Uterus (tissue), 4 donors: ENCODE data around the gene RAB3IL1. TPM values are rescaled to one million over a fixed set of nuclear protein-coding genes. Genes with fewer than 3 reads are reported as not detected.
A peak's percentile ranks its signal among the peaks of the same experiment; 100 is the strongest.

Experiments used
- DNase-seq, 2 donors: peaks; one replicate each; pipeline ENCODE4 v3.0.0-alpha.2; 2019 to 2020
- H3K27ac ChIP-seq, 2 donors: fragments of 200-600 bp; sonication (generic); 1 replicate in 1 of 2; 2 replicates in 1 of 2; pipeline ENCODE4 v1.5.1; 2016 to 2018
- H3K27me3 ChIP-seq, 2 donors: fragments of 200-600 bp; sonication (generic); one replicate each; pipeline ENCODE4 v1.5.1; 2018 to 2019; ENCODE audit warnings: control low read depth in 1 of 2
- H3K36me3 ChIP-seq, 2 donors: fragments of 200-600 bp; sonication (generic); one replicate each; pipeline ENCODE4 v1.5.1; 2019; ENCODE audit warnings: control low read depth in 1 of 2
- H3K4me1 ChIP-seq, 2 donors: fragments of 200-600 bp; sonication (generic); one replicate each; pipeline ENCODE4 v1.5.1; 2018 to 2019; ENCODE audit warnings: control low read depth in 1 of 2
- H3K4me3 ChIP-seq, 2 donors: fragments of 200-600 bp; sonication (generic); 1 replicate in 1 of 2; 2 replicates in 1 of 2; pipeline ENCODE4 v1.5.1; 2018 to 2019; ENCODE audit warnings: mild to moderate bottlenecking in 1 of 2
- H3K9me3 ChIP-seq, 2 donors: fragments of 200-600 bp; sonication (generic); one replicate each; pipeline ENCODE4 v1.5.1; 2019; ENCODE audit warnings: control low read depth in 1 of 2
- POLR2A ChIP-seq, 2 donors: fragments of 450-650 bp; IDR thresholded peaks; one replicate each; pipeline ENCODE4 v1.6.1; 2016; ENCODE audit warnings: antibody characterized with exemption in 2 of 2, mild to moderate bottlenecking in 1 of 2, moderate library complexity in 1 of 2
- intact Hi-C: fragments of 100-400 bp; cut with DNase I; formaldehyde crosslinking; loops from one replicate; pipeline ENCODE4 v1.15.1; 2023; ENCODE audit warnings: low total_unique reads
- total RNA-seq, 4 donors: library from RNA; depleted of rRNA in 3 of 4; stranded (reverse); fragments of >200 nt in 3 of 4; gene quantifications; one replicate each; pipeline versions ENCODE4 v1.1.0 to v1.2.4, GENCODE V29; 2014 to 2023
- TF ChIP-seq, protein P1 (sequence below), 4 experiments: fragments of 200-600 bp in 2 of 4; fragments of 450-650 bp in 2 of 4; sonication (generic) in 2 of 4; IDR thresholded peaks; one replicate each; pipeline ENCODE4 v1.5.1; 2016 to 2019; ENCODE audit warnings: antibody characterized with exemption in 4 of 4, mild to moderate bottlenecking in 2 of 4, moderate library complexity in 1 of 4
- donor health status: DM: yes; HTN: yes; CAD: no.

RAB3IL1 gene
- total RNA-seq, 4 donors from 2014 or later = 12.6 to 60.3 (median 26.8) TPM

GRCh38 chr11:61863548-61864081 lies 53.8 kb downstream of the RAB3IL1 start:
- H3K4me1 ChIP-seq = no peaks in the 10 kb centered on the region
- TF ChIP-seq, protein P1, sequence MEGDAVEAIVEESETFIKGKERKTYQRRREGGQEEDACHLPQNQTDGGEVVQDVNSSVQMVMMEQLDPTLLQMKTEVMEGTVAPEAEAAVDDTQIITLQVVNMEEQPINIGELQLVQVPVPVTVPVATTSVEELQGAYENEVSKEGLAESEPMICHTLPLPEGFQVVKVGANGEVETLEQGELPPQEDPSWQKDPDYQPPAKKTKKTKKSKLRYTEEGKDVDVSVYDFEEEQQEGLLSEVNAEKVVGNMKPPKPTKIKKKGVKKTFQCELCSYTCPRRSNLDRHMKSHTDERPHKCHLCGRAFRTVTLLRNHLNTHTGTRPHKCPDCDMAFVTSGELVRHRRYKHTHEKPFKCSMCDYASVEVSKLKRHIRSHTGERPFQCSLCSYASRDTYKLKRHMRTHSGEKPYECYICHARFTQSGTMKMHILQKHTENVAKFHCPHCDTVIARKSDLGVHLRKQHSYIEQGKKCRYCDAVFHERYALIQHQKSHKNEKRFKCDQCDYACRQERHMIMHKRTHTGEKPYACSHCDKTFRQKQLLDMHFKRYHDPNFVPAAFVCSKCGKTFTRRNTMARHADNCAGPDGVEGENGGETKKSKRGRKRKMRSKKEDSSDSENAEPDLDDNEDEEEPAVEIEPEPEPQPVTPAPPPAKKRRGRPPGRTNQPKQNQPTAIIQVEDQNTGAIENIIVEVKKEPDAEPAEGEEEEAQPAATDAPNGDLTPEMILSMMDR (IDR thresholded peaks at IDR 0.05) = no peak
- TF ChIP-seq POLR2A (IDR thresholded peaks at IDR 0.05) = no peak
- no peaks in the 10 kb centered on the region for H3K36me3 ChIP-seq
- H3K27me3 ChIP-seq = no peaks in the 10 kb centered on the region
- no peak overlapping the region for H3K27ac ChIP-seq
- no peaks in the 10 kb centered on the region for H3K9me3 ChIP-seq
- no peak overlapping the region for H3K4me3 ChIP-seq
- intact Hi-C loops = no loop called here
- DNase-seq = no peak

DNA sequence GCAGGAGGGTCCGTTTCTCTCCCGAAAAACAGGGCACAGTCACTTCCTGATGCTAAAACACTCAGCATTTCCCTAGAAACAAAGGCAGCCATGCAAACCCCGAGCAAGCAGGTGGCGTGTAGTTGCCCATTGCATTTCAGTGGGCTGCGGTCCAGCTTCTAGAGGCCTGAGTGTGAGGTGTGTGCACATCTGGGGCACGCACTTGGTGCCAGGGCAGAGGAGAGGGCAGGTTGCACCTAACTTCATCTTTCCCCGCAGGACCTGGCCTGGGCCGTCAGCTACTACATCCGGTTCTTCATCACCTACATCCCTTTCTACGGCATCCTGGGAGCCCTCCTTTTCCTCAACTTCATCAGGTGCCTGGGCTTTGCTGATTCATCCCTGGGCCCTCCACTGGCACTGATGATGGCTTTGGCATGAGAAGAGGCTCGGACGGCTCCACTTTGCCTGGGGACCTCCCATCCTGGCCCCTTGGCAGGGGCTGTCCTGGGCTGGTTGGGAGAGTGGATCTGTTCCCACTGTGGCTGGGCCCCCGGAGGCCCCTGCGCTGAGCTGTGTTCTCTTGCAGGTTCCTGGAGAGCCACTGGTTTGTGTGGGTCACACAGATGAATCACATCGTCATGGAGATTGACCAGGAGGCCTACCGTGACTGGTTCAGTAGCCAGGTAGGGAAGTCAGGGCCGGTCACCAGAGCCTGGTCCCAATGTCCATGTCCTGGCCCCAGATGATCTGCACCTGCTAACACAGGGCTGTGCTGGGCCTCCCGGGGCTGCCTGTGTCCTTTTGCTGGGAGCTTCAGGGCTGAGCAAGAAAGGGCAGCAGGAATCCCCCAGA lies 54.4 kb downstream of the RAB3IL1 start:
- no peak for TF ChIP-seq POLR2A (IDR thresholded peaks at IDR 0.05)
- TF ChIP-seq, protein P1 (IDR thresholded peaks at IDR 0.05) = no peak
- Histone ChIP-seq H3K36me3 (no peaks in the 10 kb centered on the region), H3K4me1 (no peaks in the 10 kb centered on the region), H3K4me3 (no peak overlapping the region), H3K27me3 (no peaks in the 10 kb centered on the region), H3K9me3 (no peaks in the 10 kb centered on the region), H3K27ac (no peak overlapping the region)
- intact Hi-C loops = no loop called here
- no peak for DNase-seq

- Histone ChIP-seq H3K27ac (no peak overlapping the region), H3K4me3 (no peak overlapping the region), H3K36me3 (no peaks in the 10 kb centered on the region), H3K4me1 (no peaks in the 10 kb centered on the region), H3K9me3 (no peaks in the 10 kb centered on the region), H3K27me3 (no peaks in the 10 kb centered on the region)
- no peak for DNase-seq
- intact Hi-C loops = no loop called here
- TF ChIP-seq POLR2A (IDR thresholded peaks at IDR 0.05) = no peak
- TF ChIP-seq, protein P1 (IDR thresholded peaks at IDR 0.05) = no peak
Measured at GRCh38 chr11:61861634-61862033, 55.7 kb downstream of the RAB3IL1 start.

GRCh38 chr11:61860054-61860903 lies 57.1 kb downstream of the RAB3IL1 start:
- Histone ChIP-seq H3K4me3 (no peak overlapping the region), H3K4me1 (no peaks in the 10 kb centered on the region), H3K27me3 (no peaks in the 10 kb centered on the region), H3K27ac (peak overlapping the region; percentile 1 to 50), H3K9me3 (no peaks in the 10 kb centered on the region), H3K36me3 (no peaks in the 10 kb centered on the region)
- DNase-seq = peak; percentile 82
- intact Hi-C loops = no loop called here
- no peak for TF ChIP-seq POLR2A (IDR thresholded peaks at IDR 0.05)
- TF ChIP-seq, protein P1 (IDR thresholded peaks at IDR 0.05) = no peak
